Stimulated activated naive CD4-positive, alpha-beta T cell (primary cell): Measurements from ENCODE around the gene TSTD2.

Experiments used
- DNase-seq, 6 experiments: peaks; one replicate each; lab custom pipeline; 2025; lab: John Stamatoyannopoulos, UW

The TSTD2 gene

DNA sequence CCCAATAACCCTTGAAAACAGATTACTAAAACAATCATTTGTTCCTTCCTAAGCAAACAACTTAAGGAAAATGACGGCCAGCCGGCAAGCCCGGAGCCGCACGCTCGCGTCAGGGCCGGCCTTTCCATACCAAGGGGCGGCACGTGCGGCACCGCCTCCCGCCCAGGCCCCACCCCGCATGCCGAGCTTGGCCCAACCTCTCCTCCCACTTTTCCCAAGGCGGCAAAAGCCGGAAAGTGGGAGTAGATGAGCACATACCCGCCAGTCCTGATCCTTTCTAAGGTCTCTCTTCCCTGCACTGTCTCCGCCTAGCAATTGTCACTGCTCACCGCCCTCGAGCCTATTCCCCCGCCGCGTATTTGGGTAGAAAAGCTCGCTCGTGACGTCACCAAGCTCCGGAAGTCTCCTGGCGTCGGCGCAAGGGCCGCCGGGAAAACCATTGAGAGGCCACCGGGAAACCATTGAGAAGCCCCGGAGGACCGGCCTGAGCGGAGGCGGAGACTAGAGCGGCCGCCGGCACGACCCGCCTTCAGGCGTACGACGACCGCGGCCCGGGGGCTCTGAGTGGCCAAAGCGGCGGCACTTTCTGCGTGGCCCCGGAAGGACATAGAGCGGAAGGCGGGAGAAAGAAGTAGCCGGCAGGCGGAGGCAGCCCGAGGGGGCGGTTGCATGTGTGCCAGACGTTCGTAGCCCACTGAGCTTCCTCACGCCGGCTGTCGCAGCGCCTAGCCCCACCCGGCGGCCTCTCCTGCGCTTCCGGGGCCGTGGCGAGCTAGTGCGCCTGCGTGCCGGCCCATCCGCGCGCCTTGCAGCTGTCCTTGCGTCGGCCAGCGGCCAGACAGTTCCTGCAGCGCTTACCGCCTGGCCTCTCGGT lies at the start of gene TSTD2, which contains the start of gene NCBP1:
Gene TSTD2 (minus strand): TSS at position 384 of the 874 bp plus-strand sequence. CDS start 5,806 bp downstream, outside the sequence.
Gene NCBP1 (plus strand): TSS at position 837 of the 874 bp plus-strand sequence. CDS start 61 bp downstream, outside the sequence.
- peak; percentile 91 to 97 (median 96) for DNase-seq

DNA sequence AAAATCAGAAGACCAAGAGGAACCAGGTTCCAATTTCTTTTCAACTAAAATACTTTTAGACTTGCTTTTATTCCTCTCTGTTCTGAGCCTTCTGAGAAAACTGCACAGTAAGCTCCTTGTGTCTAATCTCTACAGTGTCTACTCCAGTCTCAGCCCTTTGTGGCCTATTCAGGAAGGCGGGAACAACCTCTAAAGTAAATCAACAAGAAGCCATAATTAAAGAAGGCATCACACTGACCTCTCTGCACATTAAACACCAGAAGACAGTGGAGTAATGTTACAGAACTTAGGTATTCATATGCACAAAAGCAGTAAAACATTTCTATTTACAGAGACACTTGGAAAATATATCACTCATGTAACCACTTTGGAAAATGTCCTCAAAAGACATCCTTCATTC lies 49.1 kb upstream of the TSTD2 start:
- DNase-seq, result no peak

DNA sequence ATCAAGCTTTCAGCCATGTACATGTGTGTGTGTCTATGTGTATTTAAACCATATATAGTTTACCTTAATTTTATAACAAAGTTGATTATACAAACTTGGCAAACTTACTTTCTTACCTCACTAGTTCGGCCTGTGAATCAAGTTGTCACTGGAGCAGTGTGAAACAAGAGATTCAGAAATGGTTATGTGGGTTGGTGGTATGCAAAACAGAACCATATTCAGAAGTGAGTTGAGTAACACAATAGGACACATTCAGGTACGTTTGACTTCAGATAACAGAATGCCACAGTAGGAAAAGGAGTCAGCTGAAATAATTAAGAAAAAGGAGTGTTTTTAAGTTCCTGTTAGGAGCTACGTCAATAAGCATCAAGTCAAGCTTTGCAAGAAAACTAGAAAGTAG lies 42.5 kb upstream of the TSTD2 start:
- DNase-seq, result no peak

DNA sequence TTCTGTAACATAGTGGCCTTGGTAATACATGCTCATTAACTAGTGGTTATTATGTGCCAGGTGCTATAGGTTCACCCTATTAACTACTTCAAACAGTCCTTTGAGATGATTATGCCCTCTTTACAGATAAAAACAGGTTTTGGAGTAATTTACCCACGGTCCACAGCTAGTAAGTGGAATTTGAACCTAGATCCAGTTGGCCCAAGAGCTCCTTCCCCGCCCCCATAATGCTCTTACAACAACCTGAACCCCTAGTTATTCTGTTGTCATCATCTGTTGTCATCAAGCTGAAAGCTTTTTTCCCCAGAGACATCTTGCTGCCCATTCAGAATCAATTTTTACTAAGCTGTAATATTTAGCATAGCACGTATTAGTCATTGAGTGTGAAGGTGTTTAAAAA lies 40.8 kb upstream of the TSTD2 start:
- no peak for DNase-seq

DNA sequence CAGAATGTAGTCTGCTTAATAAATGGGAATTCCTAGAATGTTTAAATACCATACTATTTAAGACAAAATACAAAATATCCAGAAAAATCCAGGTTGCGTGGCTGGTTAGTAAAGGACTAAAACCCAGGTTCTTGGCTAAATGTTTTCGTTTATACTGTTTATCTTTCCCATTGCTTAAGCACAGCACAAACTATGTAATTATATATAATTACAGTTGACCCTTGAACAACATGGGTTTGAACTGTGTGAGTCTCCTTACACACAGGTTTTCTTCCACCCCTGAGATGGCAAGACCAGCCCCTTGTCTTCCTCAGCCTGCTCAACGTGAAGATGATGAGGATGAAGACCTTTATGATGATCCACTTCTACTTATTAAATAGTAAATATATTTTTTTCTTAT lies 39.2 kb upstream of the TSTD2 start:
- no peak for DNase-seq

DNA sequence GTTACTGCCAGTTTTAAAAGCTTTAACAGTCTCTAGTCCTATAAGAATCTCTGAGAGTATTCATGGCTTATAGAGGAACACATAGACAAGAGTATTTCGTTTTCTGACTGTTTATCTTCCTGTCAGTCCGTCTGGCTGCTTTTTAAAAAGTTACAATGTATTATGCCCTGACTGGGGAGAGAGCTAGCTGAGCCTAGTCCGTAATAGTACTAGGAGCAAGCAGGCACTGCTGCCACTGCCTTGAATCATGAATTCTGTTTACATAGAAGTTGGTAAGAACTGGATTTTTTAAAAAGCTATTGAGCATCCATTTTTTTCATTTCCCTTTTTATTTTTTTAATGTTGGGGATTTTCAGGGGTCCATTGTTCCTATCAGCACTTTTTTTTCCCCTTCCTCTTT lies 37.4 kb upstream of the TSTD2 start:
- DNase-seq, result no peak

DNA sequence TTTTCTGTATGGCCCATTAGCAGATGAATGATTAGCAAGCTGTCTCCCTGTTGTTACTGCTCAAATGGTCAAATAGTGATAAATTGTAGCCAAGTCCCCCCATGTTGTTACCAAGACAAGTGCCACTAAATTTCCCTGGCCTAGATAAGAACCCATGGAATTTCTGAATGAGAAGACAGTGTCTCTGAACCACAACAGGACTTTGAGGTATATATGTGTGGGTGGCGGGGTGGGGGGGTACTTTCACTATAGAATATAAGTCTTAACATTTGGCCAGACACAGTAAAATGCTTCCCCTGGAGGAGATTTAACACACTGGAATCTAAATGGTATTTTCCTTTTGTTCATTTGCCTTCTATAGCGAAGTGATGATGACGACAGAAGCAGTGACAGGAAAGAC lies 35.3 kb upstream of the TSTD2 start:
- no peak for DNase-seq

DNA sequence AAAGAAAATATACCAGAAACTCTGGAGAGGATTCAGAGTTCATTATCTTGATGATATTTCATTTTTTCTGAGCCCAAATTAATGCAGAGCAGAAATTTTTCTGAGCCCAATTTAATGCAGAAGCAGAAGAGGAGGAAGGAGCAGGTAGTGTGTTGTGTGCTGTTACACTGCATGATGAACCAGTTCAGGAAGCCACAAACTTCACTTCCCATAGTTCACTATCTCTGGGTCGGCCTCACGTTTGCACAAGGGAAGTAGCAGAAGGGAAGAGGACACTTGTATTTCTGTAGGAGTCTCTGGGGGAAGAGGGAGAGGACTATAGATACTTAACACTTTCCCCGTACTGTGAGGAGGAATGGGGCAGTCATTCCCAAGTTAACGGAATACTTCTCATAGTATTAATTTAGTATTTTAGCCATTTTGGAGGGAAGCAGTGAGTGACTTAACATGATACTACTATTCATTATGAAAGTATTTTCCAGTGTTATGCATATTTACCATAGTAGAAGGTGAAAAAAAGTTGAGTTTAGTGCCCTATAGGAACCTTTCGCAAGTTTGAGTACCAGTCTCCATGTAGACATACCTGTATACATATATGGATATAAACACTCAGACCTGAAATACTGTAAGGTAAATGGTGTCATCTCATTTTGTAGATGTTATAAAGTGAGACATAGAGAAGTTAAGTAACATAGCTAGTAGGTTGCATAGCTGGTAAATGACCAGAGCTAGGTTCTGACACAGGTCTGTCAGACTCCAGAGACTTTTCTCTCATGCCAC lies 33.9 kb upstream of the TSTD2 start:
- no peak for DNase-seq

DNA sequence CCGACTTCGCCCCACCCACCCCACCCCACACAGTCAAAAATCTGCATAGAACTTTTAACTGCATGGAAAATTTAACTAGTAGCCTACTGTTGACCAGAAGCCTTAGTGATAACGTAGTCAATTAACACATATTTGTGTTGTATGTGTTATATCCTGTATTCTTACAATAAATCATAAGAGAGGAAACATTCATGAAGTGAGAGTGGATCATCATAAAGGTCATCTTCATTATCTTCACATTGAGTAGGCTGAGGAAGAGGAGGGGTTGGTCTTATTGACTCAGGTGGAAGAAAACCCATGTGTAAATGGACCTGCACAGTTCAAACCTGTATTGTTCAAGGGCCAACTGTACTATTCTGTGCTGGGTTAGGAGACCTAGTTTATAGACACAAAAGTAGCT lies 32.6 kb upstream of the TSTD2 start:
- no peak for DNase-seq

DNA sequence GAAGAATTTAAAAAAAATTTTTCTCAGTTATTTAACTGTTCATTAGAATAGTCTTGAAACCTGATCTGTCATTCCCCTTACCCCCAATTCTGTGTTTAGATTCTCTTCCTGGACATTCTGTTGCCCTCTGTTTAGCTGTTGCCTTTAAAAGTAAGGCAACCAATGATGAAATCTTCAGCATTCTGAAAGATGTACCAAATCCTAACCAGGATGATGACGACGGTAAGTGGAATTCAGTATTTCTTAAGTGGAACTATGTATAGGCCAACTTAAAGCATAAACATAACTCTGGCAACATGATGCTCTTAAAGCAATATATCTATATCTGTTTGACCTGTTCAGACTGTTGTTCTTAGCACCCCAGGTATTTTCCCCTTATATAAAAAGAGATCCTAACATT lies 27.7 kb upstream of the TSTD2 start:
- DNase-seq, result no peak

DNA sequence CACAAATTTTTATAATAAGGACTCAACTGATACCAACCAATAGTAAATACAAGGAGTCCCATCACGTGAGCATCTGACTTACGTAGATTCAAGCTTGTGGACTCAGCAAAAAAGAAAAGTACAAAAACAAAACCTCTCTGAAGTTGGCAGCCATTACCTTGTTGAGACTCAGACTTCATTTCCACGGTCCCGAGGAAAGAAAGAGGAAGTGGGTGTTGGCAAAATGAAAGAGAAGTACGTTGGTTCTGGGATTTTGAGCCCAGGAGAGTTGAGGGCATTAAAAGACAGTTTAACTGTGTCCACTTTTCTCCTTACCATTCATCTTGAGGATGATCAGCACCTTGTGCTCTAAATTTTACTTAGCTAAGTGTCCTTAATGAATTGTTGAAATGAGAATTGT lies 27.2 kb upstream of the TSTD2 start:
- no peak for DNase-seq

DNA sequence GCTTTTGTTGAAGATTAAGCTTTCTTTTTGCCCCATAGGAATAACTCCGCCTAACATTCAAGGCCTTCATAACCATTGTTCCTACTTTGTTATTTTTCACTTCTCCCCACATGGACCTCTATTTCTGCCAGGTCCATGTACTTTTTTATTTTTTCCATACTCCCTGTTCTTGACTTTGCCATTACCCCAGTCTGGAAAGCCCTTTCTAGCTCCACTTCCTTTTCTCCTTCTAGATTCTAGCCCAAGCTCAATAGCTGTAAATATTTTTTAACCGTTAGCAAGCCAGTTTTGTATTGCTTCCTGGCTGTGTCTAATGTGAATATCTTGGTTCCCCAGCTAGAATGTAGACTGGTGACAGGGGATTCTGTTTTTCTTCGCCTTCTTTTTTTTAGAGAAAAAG lies 26.6 kb upstream of the TSTD2 start:
- no peak for DNase-seq

DNA sequence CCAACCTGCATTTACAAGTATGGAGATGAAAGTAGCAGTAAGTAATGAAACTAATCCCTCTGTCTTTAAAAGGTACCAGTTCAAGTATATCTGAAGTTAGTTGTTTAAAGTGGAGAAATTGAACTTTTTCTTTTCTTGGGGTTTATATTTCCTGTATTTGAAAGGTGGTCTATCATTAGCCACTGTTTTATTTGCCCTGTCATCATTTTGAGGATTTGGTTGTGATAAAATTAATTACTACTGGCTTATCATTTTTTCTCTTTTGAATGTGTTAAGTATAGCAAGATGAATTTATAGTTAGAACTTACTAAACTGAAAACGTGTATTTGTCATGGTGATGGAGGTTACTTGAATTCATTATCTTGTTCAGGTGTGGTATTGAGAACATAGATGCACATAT lies 25.5 kb upstream of the TSTD2 start:
- DNase-seq, result no peak

DNA sequence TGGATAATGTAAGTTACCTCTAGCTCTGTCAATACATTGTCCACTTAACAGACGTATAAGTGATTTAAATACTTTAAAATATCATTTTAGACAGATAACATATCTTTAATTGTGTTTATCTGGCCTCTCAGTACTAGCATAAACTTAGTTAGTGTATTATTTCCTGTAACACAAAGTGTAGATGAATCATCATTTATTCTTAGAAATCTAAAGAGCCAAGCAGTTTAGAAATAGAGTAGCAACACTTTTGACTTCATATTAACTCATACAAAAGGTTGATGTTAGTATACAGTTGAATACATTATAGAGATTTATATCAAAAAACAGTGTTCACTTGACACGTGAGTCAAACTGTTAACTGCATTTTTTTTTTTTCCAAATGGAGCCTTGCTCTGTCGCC lies 18.5 kb upstream of the TSTD2 start:
- DNase-seq, result no peak

DNA sequence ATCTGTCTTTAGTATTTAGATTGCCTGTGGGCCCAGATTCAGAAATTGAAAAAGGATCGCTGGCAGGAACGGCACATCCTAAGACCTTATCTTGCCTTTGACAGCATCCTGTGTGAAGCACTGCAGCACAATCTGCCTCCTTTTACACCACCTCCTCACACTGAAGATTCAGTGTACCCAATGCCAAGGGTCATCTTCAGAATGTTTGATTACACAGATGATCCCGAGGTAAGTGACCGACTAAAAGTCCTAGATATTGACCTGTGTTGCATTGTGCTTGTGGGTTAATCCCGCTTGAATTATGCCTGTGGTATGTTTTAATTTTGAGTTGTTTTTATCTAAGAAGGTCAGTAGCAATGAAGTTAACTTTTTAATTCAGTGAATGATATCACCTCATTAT lies 14.8 kb upstream of the TSTD2 start:
- DNase-seq, result no peak

DNA sequence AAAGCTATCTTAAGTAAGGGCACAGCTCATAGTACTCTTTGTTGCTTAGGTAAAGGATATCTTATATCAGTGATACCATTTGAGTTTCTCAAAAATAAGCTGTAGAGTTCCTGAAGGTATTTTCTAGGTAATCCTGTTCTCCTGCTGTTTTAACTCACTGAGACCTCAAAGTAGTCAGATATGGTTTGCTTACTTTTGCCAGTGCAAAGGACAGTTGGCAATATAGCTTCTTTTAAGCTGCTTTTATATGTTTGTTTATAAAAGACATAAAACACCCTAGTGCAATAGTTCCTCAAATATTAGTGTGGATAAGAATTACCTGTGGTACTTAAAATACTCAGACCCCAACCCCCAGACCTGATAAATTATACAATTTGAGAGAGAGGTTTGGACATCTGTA lies 12.6 kb upstream of the TSTD2 start:
- DNase-seq, result no peak

DNA sequence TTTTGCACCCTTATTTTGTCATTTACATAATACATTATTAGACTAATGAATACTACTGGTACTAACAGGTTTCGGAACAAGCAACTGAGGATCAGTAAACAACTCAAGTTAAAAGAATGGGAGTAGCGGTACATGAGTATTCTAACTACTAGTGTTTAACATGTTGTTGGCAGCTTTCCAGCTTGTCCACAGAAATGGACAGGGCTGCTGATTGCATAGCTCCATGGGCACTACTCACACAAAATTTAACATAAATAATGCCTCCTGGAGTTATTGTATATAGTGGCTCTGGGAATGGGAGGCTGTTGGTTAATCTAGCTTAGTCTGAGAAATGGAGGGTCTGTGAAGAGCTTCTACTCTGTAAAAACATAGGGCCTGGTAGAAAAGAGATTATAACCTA lies 7.2 kb upstream of the TSTD2 start:
- DNase-seq, result no peak

DNA sequence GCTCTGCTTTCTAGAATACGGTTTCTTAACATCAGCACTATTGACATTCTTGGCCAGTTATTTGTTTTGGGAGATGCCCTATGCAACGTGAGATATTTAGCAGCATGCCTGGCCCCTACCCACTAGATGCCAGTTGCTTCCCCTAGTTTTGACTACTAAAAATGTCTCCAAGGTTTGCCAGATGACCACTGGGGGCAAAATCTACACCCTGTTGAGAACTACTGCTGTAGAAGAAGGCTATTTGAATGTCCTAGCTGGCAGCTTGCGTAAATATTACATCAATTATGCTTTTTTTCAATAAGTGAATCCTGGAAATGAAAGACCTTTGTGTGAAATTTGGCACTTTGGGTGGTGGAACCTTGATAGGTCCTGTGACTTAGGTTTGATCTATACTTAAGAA lies 5.5 kb upstream of the TSTD2 start:
- DNase-seq, result no peak

DNA sequence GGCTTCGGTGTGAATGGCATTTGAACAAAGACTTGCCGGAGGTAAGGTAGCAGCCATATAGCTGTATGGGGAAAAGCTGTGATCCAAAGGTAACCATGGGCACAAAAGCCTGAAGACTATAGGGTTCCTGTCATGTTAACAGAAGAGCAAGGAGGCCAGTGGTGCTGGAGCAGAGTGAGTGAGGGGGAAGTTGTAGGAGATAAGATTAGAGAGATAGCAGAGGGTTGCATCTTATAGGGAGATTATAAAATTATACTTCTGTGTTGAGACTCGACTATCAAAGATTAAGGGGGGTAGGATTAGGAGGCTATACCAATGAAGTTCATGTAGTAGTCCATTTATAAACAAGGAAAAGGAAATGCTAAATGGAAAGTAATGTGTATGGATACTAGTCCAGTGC lies 3.7 kb upstream of the TSTD2 start:
- no peak for DNase-seq

DNA sequence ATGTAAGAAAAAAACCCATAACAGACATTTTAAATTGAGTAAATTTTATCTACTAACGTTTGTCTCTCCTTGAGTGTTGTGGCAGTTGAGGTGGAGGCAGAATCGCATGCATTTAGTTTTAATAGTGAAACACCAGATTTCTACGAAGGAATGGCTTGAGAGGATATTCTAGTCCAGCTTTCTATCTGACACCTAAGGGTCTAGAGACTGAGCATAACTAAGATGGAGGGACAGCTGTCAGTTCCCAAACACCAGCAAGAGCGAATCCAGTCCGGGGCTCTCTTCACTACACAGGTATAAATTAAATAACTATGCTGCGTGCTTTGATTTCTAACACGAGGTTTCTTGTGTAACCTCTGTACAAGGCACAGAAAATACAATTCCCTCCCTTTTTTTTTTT lies 1.9 kb upstream of the TSTD2 start:
- DNase-seq, result no peak

DNA sequence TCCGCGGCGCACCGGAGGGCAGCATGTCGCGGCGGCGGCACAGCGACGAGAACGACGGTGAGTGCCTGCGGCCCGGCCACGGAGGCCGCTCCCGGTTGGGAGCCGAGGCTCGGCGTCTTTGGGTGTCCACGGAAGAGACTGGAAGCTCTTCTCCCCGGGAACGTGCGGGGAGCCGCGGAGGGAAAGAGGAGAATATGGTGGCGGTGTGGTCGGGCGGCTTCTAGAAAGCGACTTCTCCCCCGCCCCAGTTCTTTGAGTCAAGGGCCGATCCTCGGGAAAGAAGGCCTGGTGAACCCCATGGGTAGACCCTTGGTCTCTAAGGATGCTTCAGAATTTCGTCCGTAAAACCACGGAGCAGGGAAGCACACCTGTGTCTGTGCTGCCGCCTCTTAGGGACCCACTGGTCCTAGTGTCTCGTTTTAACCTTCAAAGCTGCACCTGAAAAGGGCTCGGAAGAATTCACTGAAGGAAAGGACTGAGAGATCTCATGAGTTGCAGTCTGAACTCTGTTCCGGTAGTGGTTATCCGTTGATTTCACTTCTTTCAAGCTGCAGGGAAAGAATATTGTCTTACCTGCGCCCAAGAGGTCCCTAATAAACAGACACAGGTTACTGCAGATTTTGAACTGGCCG lies 807 bp upstream of the TSTD2 start:
- peak in 3 of 6 experiments; percentile 32 to 65 (median 52) for DNase-seq

DNA sequence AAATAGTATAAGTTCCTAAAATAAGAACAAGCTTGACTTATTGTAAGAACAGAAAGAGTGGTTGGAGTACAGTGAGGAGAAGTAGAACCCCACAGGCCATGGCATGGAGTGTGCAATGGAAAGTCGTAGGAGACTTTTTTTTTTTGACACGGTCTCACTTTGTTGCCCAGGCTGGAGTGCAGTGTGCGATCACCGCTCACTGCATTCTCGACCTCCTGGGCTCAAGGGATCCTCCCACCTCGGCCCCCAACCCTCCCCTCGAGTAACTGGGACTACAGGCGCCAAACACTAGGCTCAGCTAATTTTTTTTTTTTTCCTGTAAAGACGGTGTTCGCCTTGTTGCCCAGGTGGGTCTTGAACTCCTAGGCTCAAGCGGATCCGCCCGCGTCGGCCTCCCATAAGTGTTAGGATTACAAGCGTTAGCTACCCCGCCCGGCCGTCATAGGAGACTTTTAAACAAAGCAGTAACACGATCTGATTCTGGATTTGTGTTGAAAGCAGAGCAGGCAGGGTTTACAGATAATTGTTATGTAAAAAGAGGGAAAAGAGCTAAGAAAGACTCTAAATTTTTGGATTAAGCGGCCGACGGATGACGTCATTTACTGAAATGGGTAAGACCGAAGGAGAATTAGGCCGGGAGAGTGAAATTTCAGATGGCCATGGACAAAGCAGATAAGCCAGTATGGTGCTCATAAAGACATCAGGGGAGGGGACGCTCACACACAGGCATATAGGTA lies 752 bp downstream of the TSTD2 start:
- DNase-seq, result peak in 2 of 6 experiments; percentile 34 to 41
